ENCODE results near the gene MPRIP. TPM values are rescaled to one million over a fixed set of nuclear protein-coding genes. Genes with fewer than 3 reads are reported as not detected.

MPRIP gene
- total RNA-seq, 1 experiment from 2014 or later, result 258 TPM

DNA sequence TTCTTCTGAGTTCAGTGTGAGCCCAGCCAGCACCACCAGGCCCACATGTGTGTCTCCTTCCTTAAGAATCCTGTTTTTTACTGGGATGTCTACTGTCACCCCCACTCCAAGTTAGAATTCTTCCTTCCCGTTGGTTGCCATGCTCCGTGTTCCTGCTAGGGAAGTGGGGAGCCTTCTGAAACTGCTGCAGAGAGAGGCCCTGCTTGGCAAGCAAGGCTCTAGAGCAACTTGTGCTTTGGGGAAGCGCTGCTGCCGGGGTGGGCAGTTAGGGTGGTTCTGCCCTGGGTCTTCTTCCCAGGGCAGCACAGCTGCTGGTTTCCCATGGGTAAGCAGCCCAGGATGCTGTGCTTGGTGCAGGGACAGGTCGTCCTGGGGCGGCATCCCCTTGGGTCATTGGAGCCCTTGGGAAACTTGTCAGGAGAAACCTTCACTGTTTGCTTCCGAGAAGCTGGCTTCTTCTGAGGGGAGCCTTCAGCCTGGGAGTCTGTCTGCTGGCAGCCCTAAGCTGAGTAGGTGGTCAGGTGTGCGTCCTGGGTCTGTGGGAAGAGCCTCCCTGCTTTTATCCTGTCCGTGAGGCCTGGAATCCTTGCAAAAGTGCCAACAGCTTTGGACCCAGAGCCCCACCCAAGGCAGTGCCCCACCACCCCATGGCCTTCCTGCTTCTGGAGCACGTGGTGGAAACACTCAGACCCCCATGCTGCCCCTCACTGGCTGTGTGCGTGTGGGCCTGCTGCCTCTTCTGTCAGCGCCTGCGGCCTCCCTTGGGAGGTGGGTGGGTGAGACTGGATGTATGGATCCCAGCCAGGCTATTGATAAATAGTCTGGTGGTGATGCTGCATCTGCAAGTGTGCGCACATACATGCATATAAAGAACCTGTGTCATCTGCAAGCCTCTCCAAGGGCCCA lies 92.0 kb downstream of the MPRIP start:
- no peak for TF ChIP-seq CEBPB (IDR thresholded peaks at IDR 0.05; ENCODE audit: low read depth)
- no peak for TF ChIP-seq EGR1 (IDR thresholded peaks at IDR 0.05; ENCODE audit: low read depth)
- TF ChIP-seq, protein P1, sequence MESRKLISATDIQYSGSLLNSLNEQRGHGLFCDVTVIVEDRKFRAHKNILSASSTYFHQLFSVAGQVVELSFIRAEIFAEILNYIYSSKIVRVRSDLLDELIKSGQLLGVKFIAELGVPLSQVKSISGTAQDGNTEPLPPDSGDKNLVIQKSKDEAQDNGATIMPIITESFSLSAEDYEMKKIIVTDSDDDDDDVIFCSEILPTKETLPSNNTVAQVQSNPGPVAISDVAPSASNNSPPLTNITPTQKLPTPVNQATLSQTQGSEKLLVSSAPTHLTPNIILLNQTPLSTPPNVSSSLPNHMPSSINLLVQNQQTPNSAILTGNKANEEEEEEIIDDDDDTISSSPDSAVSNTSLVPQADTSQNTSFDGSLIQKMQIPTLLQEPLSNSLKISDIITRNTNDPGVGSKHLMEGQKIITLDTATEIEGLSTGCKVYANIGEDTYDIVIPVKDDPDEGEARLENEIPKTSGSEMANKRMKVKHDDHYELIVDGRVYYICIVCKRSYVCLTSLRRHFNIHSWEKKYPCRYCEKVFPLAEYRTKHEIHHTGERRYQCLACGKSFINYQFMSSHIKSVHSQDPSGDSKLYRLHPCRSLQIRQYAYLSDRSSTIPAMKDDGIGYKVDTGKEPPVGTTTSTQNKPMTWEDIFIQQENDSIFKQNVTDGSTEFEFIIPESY (IDR thresholded peaks at IDR 0.05; ENCODE audit: extremely low read depth, insufficient replicate concordance, low read length), result no peak
- TF ChIP-seq EZH2 (IDR thresholded peaks at IDR 0.05), result no peak
- TF ChIP-seq, protein P2, sequence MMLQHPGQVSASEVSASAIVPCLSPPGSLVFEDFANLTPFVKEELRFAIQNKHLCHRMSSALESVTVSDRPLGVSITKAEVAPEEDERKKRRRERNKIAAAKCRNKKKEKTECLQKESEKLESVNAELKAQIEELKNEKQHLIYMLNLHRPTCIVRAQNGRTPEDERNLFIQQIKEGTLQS (IDR thresholded peaks at IDR 0.05), result no peak
- no peak for TF ChIP-seq SP1 (IDR thresholded peaks at IDR 0.05; ENCODE audit: low read depth)
- TF ChIP-seq, protein P3, sequence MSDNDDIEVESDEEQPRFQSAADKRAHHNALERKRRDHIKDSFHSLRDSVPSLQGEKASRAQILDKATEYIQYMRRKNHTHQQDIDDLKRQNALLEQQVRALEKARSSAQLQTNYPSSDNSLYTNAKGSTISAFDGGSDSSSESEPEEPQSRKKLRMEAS (IDR thresholded peaks at IDR 0.05), result no peak
- no peak for TF ChIP-seq ELF1 (IDR thresholded peaks at IDR 0.05; ENCODE audit: borderline replicate concordance, low read depth)
- Histone ChIP-seq H3K9me3 (ENCODE audit: control insufficient read depth in 1 of 2, insufficient read depth in 1 of 2, low read depth in 1 of 2, low read length in 2 of 2) (no peaks in the 10 kb centered on the region), H3K9me2 (ENCODE audit: insufficient read depth) (no peaks in the 10 kb centered on the region), H3K4me3 (replicated peaks in 1 of 2; ENCODE audit: low read depth in 1 of 2, low read length in 2 of 2) (no peak overlapping the region), H3K9ac (ENCODE audit: low read length) (no peak overlapping the region), H3K4me2 (ENCODE audit: low read length) (no peak overlapping the region), H3K27ac (ENCODE audit: low read depth, low read length) (no peak overlapping the region), H3K79me2 (ENCODE audit: insufficient read depth, low read length) (no peaks in the 10 kb centered on the region; the same call in 1 of the 2 replicates), H3K4me1 (ENCODE audit: control insufficient read depth in 1 of 2, insufficient read depth in 2 of 2, low read length in 2 of 2) (no peaks in the 10 kb centered on the region), H2AFZ (ENCODE audit: low read depth, low read length, poor library complexity, severe bottlenecking) (no peak overlapping the region), H4K20me1 (ENCODE audit: insufficient read depth) (no peaks in the 10 kb centered on the region), H3K27me3 (ENCODE audit: insufficient read depth, low read length) (no peaks in the 10 kb centered on the region), H3K36me3 (ENCODE audit: control insufficient read depth in 1 of 2, insufficient read depth in 2 of 2, low read length in 2 of 2) (peaks cover 15 to 52% of the 10 kb centered on the region in 2 experiments)
- CTCF ChIA-PET, result no interaction called here
- RAD21 ChIA-PET (ENCODE audit: low non-redundant PET in 1 of 2, low total read pairs in 2 of 2, uncharacterized antibody in 2 of 2, unreplicated experiment in 2 of 2), result no interaction called here
- POLR2A ChIA-PET, result no interaction called here
- ATAC-seq (no peak), DNase-seq (ENCODE audit: low read depth, low spot score) (no peak)
- intact Hi-C loops (cut with micrococcal nuclease), result no loop called here
- no TSS peak for BruUV-seq (replicated peaks)
